Measurements from ENCODE around the gene HOXB13. TPM values are rescaled to one million over a fixed set of nuclear protein-coding genes. Genes with fewer than 3 reads are reported as not detected.
A peak's percentile ranks its signal among the peaks of the same experiment; 100 is the strongest.

Gene HOXB13
- total and polyA plus RNA-seq, 2 experiments from 2014 or later, result not detected

DNA sequence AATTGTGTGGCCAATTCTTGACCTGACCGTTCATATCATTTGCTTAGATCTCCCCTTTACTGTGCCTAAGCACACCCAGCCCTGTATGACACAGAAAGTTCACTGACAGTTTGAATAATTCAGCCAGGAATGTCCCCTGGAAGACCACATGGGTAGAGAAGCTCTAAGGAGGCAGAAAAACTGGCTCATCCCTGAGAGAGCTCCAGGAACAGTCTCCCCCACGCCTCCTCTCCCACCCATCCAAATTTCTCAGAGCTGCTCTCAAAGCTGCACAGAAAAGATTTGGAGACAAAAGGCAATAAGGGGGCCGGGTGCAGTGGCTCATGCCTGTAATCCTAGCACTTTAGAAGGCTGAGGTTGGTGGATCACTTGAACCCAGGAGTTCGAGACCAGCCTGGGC lies 17.4 kb downstream of the HOXB13 start (continued):
- TF ChIP-seq, protein P1, sequence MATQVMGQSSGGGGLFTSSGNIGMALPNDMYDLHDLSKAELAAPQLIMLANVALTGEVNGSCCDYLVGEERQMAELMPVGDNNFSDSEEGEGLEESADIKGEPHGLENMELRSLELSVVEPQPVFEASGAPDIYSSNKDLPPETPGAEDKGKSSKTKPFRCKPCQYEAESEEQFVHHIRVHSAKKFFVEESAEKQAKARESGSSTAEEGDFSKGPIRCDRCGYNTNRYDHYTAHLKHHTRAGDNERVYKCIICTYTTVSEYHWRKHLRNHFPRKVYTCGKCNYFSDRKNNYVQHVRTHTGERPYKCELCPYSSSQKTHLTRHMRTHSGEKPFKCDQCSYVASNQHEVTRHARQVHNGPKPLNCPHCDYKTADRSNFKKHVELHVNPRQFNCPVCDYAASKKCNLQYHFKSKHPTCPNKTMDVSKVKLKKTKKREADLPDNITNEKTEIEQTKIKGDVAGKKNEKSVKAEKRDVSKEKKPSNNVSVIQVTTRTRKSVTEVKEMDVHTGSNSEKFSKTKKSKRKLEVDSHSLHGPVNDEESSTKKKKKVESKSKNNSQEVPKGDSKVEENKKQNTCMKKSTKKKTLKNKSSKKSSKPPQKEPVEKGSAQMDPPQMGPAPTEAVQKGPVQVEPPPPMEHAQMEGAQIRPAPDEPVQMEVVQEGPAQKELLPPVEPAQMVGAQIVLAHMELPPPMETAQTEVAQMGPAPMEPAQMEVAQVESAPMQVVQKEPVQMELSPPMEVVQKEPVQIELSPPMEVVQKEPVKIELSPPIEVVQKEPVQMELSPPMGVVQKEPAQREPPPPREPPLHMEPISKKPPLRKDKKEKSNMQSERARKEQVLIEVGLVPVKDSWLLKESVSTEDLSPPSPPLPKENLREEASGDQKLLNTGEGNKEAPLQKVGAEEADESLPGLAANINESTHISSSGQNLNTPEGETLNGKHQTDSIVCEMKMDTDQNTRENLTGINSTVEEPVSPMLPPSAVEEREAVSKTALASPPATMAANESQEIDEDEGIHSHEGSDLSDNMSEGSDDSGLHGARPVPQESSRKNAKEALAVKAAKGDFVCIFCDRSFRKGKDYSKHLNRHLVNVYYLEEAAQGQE (IDR thresholded peaks at IDR 0.05; ENCODE audit: unreplicated experiment), result no peak
- TF ChIP-seq ZNF114 (CRISPR knock-in tag; IDR thresholded peaks at IDR 0.05), result no peak
- no peak for TF ChIP-seq JUNB (IDR thresholded peaks at IDR 0.05; ENCODE audit: unreplicated experiment)
- no peak for TF ChIP-seq STAT1 (IDR thresholded peaks at IDR 0.05; ENCODE audit: unreplicated experiment)

DNA sequence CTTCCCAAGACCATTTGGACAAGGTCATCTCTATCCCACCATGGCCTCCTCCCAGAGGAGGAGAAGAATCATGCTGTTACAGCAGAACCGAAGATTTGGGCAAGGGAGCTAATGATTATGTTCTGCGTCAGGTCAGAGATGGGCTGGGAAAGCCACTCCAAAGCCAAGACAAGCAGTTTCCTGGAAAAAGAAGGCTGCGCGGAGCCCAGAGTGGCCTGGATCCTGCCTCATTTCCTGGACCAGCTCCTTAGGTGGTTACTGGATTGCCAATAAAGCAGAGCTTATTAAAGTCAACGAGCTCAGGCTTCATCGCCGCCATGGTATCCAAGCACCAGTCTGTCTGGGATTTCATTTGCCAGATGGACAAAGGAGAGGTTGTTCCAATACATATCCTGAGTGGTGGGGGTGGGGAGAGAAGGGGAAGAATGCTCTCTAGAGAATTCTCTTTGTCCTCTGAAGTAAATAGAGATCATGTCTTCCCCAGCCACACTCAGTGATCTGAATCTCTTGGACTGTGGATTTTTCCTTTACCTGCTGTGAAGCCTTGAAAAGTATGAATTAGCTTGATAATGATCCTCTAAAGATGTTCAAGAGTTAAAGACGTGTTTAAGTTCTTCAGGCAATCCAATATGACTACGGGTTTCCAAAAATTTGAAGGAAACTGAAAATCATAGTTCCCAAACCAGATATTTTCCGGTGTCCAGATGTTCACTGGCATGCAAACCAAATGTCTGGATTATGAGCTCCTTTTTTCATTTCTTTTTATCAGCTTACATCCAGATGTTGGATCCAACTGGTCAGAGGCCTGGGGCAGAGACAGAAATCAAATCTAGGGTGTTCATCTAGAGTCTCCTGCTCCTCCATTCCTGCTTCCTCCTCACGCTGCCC lies 23.9 kb downstream of the HOXB13 start:
- H3K27me3 ChIP-seq (ENCODE audit: insufficient read depth), result peaks cover 47% of the 10 kb centered on the region
- H3K79me2 ChIP-seq (replicated peaks; ENCODE audit: insufficient read depth), result no peaks in the 10 kb centered on the region
- H3K27ac Mint-ChIP-seq, result no peak overlapping the region
- no peaks in the 10 kb centered on the region; the same call in 1 of the 2 replicates for H3K4me1 ChIP-seq (ENCODE audit: insufficient read depth)
- no peak for ATAC-seq
- peak overlapping the region; percentile 24; the same call in 1 of the 2 replicates for H2AFZ ChIP-seq
- H3K4me3 ChIP-seq, result no peak overlapping the region
- no peaks in the 10 kb centered on the region for H3K36me3 ChIP-seq (ENCODE audit: insufficient read depth)
- H3F3A ChIP-seq (replicated peaks; ENCODE audit: low read depth), result no peaks in the 10 kb centered on the region
- H3K27me3 Mint-ChIP-seq (ENCODE audit: insufficient read depth, low read depth, poor library complexity), result peaks cover 14% of the 10 kb centered on the region
- no peak overlapping the region for H3K4me2 ChIP-seq
- no peaks in the 10 kb centered on the region for H3K9me3 Mint-ChIP-seq
- H3K4me3 Mint-ChIP-seq, result no peak overlapping the region
- H4K20me1 ChIP-seq (replicated peaks; ENCODE audit: insufficient read depth), result no peaks in the 10 kb centered on the region; the same call in 1 of the 2 replicates
- H3K36me3 Mint-ChIP-seq (ENCODE audit: low read depth), result no peaks in the 10 kb centered on the region
- H3K27ac ChIP-seq (ENCODE audit: low read depth), result no peak overlapping the region
- no peak for DNase-seq (ENCODE audit: low spot score)
- TF ChIP-seq ZNF114 (CRISPR knock-in tag; IDR thresholded peaks at IDR 0.05) (no peak), ZNF331 (CRISPR knock-in tag; IDR thresholded peaks at IDR 0.05; ENCODE audit: low read depth) (no peak)
- peaks cover 1% of the 10 kb centered on the region; the same call in 1 of the 3 replicates for H3K4me1 Mint-ChIP-seq
- no peaks in the 10 kb centered on the region for H3K9me2 ChIP-seq (ENCODE audit: insufficient read depth)

GRCh38 chr17:48701864-48702532 lies 26.6 kb downstream of the HOXB13 start:
- Histone ChIP-seq H3K79me2 (replicated peaks; ENCODE audit: insufficient read depth) (no peaks in the 10 kb centered on the region), H3K27me3 (ENCODE audit: insufficient read depth) (peaks cover 30% of the 10 kb centered on the region), H2AFZ (no peak overlapping the region), H3K27ac (ENCODE audit: low read depth) (no peak overlapping the region), H3K36me3 (ENCODE audit: insufficient read depth) (no peaks in the 10 kb centered on the region), H3K9me2 (ENCODE audit: insufficient read depth) (no peaks in the 10 kb centered on the region), H3K4me2 (no peak overlapping the region), H3F3A (replicated peaks; ENCODE audit: low read depth) (no peaks in the 10 kb centered on the region), H3K4me3 (no peak overlapping the region), H4K20me1 (replicated peaks; ENCODE audit: insufficient read depth) (no peaks in the 10 kb centered on the region; the same call in 1 of the 2 replicates), H3K4me1 (ENCODE audit: insufficient read depth) (no peaks in the 10 kb centered on the region; the same call in 1 of the 2 replicates)
- Mint-ChIP-seq H3K4me3 (no peak overlapping the region), H3K4me1 (no peaks in the 10 kb centered on the region), H3K36me3 (ENCODE audit: low read depth) (no peaks in the 10 kb centered on the region), H3K9me3 (no peaks in the 10 kb centered on the region), H3K27me3 (ENCODE audit: insufficient read depth, low read depth, poor library complexity) (peaks cover 10% of the 10 kb centered on the region), H3K27ac (no peak overlapping the region)
- no peak for ATAC-seq
- DNase-seq (ENCODE audit: low spot score), result no peak
- TF ChIP-seq STAT1 (IDR thresholded peaks at IDR 0.05; ENCODE audit: unreplicated experiment) (no peak), EZH2phosphoT487 (IDR thresholded peaks at IDR 0.05; ENCODE audit: unreplicated experiment) (no peak), ZNF114 (CRISPR knock-in tag; IDR thresholded peaks at IDR 0.05) (no peak), ZNF331 (CRISPR knock-in tag; IDR thresholded peaks at IDR 0.05; ENCODE audit: low read depth) (no peak), CREB1 (CRISPR knock-in tag; IDR thresholded peaks at IDR 0.05; ENCODE audit: low read depth) (no peak)
- TF ChIP-seq, protein P2, sequence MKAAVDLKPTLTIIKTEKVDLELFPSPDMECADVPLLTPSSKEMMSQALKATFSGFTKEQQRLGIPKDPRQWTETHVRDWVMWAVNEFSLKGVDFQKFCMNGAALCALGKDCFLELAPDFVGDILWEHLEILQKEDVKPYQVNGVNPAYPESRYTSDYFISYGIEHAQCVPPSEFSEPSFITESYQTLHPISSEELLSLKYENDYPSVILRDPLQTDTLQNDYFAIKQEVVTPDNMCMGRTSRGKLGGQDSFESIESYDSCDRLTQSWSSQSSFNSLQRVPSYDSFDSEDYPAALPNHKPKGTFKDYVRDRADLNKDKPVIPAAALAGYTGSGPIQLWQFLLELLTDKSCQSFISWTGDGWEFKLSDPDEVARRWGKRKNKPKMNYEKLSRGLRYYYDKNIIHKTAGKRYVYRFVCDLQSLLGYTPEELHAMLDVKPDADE (IDR thresholded peaks at IDR 0.05), result no peak

Measured in GM23338 (cell line).